Stomach (tissue), 4 donors: ENCODE data around the gene PPP3CA.

Experiments used
- EP300 ChIP-seq: sonication (generic); formaldehyde crosslinking; IDR thresholded peaks from one replicate; pipeline ENCODE4 v1.6.1; 2017; ENCODE audit warnings: antibody characterized with exemption
- POLR2A ChIP-seq, 4 donors: fragments of 450-650 bp; IDR thresholded peaks; one replicate each; pipeline ENCODE4 v1.6.1; 2016; ENCODE audit warnings: antibody characterized with exemption in 4 of 4, control low read depth in 2 of 4, mild to moderate bottlenecking in 1 of 4, moderate library complexity in 1 of 4
- POLR2AphosphoS5 ChIP-seq, 3 donors: sonication (generic); formaldehyde crosslinking; IDR thresholded peaks; one replicate each; pipeline ENCODE4 v1.6.1; 2016; ENCODE audit warnings: antibody characterized with exemption in 3 of 3
- TF ChIP-seq, protein P1 (sequence below), 7 experiments: fragments of 450-650 bp in 4 of 7; fragments of 200-600 bp in 3 of 7; sonication (generic) in 3 of 7; IDR thresholded peaks; one replicate each; pipeline ENCODE4 v1.5.1; 2016 to 2019; ENCODE audit warnings: antibody characterized with exemption in 7 of 7, control low read depth in 2 of 7, mild to moderate bottlenecking in 1 of 7

DNA sequence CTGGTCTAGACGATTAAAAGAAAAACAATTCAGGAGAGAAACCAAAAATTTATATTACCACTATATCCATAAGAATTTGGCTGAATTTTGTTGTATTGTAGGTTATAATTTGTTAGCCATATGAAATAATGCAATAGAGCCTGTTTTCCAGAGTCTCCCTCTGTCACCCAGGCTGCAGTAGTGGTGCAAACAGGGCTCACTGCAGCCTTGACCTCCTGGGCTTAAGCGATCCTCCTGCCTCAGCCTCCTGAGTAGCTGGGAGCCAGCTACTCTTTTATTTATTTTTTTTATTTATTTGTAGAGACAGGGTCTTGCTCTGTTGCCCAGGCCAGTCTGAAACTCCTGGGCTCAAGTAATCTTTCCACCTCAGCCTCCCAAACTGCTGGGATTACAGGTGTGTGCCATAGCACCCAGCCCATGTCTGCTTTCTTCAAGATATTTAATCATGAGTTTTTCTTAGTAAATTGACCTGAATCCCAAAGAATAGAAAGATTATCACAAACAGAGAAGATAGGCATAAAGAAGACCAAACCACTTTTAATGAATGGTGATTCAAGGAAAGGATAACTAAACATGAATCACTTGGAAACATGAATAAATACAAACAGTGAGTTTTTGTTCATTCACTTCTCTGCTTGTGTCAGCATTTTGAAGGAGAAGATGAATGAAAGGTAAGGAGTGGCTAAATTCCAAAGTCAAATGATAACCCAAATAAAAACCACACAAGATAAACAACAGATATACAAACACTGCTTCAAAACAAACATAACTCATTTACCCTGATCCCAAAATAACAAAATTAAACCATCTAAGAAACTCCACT is 82.1 kb downstream of the PPP3CA start:
- no peak for TF ChIP-seq POLR2AphosphoS5 (IDR thresholded peaks at IDR 0.05)
- TF ChIP-seq, protein P1, sequence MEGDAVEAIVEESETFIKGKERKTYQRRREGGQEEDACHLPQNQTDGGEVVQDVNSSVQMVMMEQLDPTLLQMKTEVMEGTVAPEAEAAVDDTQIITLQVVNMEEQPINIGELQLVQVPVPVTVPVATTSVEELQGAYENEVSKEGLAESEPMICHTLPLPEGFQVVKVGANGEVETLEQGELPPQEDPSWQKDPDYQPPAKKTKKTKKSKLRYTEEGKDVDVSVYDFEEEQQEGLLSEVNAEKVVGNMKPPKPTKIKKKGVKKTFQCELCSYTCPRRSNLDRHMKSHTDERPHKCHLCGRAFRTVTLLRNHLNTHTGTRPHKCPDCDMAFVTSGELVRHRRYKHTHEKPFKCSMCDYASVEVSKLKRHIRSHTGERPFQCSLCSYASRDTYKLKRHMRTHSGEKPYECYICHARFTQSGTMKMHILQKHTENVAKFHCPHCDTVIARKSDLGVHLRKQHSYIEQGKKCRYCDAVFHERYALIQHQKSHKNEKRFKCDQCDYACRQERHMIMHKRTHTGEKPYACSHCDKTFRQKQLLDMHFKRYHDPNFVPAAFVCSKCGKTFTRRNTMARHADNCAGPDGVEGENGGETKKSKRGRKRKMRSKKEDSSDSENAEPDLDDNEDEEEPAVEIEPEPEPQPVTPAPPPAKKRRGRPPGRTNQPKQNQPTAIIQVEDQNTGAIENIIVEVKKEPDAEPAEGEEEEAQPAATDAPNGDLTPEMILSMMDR (IDR thresholded peaks at IDR 0.05) = no peak
- no peak for TF ChIP-seq POLR2A (IDR thresholded peaks at IDR 0.05)
- no peak for TF ChIP-seq EP300
